Heart left ventricle (tissue), 16 donors: ENCODE results near the gene CD53. TPM values are rescaled to one million over a fixed set of nuclear protein-coding genes. Genes with fewer than 3 reads are reported as not detected.
"Not testable (repeated sequence)": the region's sequence is repeated elsewhere in the genome, so short reads cannot be mapped to it uniquely, and the experiment has no call there.

Experiments used
- ATAC-seq, 4 donors: fragments of 200-7000 bp; cut with Tn5 transposase; one replicate each; pipeline ENCODE4 v1.9.1; 2020 to 2022; ENCODE audit warnings: moderate library complexity in 4 of 4, mild to moderate bottlenecking in 3 of 4, moderate number of reproducible peaks in 1 of 4
- DNase-seq, 5 donors: peaks; one replicate each; pipeline ENCODE4 v3.0.0-alpha.2; 2020
- H3K27ac ChIP-seq, 12 donors: fragments of 200-600 bp; sonication (generic) in 4 of 12; one replicate each; pipeline versions ENCODE4 v1.5.0 to v1.8.0; 2016 to 2022; ENCODE audit warnings: mild to moderate bottlenecking in 2 of 12
- H3K27me3 ChIP-seq, 9 donors: fragments of 200-600 bp; sonication (generic) in 2 of 9; one replicate each; pipeline versions ENCODE4 v1.5.1 to v1.8.0; 2016 to 2022; ENCODE audit warnings: mild to moderate bottlenecking in 3 of 9
- H3K36me3 ChIP-seq, 9 donors: fragments of 200-600 bp; sonication (generic) in 2 of 9; one replicate each; pipeline versions ENCODE4 v1.5.0 to v1.8.0; 2018 to 2022; ENCODE audit warnings: mild to moderate bottlenecking in 2 of 9
- H3K4me1 ChIP-seq, 12 donors: fragments of 200-600 bp; sonication (generic) in 4 of 12; one replicate each; pipeline versions ENCODE4 v1.5.0 to v1.8.0; 2016 to 2022; ENCODE audit warnings: mild to moderate bottlenecking in 3 of 12
- H3K4me3 ChIP-seq, 12 donors: fragments of 200-600 bp; sonication (generic) in 4 of 12; one replicate each; pipeline versions ENCODE4 v1.5.0 to v1.8.0; 2017 to 2022; ENCODE audit warnings: mild to moderate bottlenecking in 9 of 12, moderate library complexity in 4 of 12
- H3K9me3 ChIP-seq, 12 donors: fragments of 200-600 bp; sonication (generic) in 4 of 12; one replicate each; pipeline versions ENCODE4 v1.5.0 to v1.8.0; 2016 to 2022; ENCODE audit warnings: mild to moderate bottlenecking in 1 of 12
- CTCF ChIP-seq, 12 donors: fragments of 200-600 bp; sonication (generic) in 4 of 12; IDR thresholded peaks; one replicate each; pipeline versions ENCODE4 v1.5.0 to v1.8.0; 2018 to 2022; ENCODE audit warnings: antibody characterized with exemption in 12 of 12, mild to moderate bottlenecking in 5 of 12
- POLR2A ChIP-seq, 2 donors: fragments of 450-650 bp; IDR thresholded peaks; one replicate each; pipeline ENCODE4 v1.6.1; 2017; ENCODE audit warnings: antibody characterized with exemption in 2 of 2, mild to moderate bottlenecking in 2 of 2, moderate library complexity in 2 of 2
- WGBS, 4 donors: extraction: QIAGEN DNeasy Blood & Tissue Kit in 2 of 4; methylation state at CpG; one replicate each; pipeline versions ENCODE4 v1.1.5 to v1.1.7; 2013 to 2018; 5-methylcytosine and 5-hydroxymethylcytosine counted together
- intact Hi-C, 10 donors: fragments of 100-400 bp; cut with DNase I; formaldehyde crosslinking; loops; one replicate each; pipeline versions ENCODE4 v1.11.1 to v1.14.2; 2022
- long read RNA-seq, 3 donors: library from polyadenylated mRNA; unstranded; transcript quantifications; one replicate each; pipeline ENCODE4 v2.0.0, GENCODE V29; 2020 to 2021
- polyA plus RNA-seq, 2 donors: library from polyadenylated mRNA; stranded (reverse); fragments of 200-250 nt; gene quantifications; one replicate each; pipeline ENCODE4 v1.2.3, GENCODE V29; 2013
- total RNA-seq, 9 donors: library from RNA; depleted of rRNA in 2 of 9; stranded (reverse); fragments of >200 nt in 2 of 9; fragmentation: NEBNext Ultra II Directional in 3 of 9; extraction: Animal tissue kit (Norgen Biotek cat#: 25700) in 3 of 9; gene quantifications; one replicate each; pipeline versions ENCODE4 v1.1.0 to v1.2.4, GENCODE V29; 2016 to 2023
- donor health status: ischemic (EF 13 %, LVEDD 7.1; RV severe dilation, severe dysfunction).
- donor health status: healthy with polysubstance abuse.
- donor health status: DM: no; HTN: yes; CAD: no.
- donor health status: DM: no; HTN: no; CAD: no.
- donor health status: ischemic (EF 25% LVEDD 6.9; RV normal size, moderate dysfunction).
- donor health status: ischemic (EF 25% LVEDD 5.7; RV mildly dilated, moderate dysfunction).
- donor health status: healthy.
- donor health status: DM: yes; HTN: yes; CAD: no.
- donor health status: ischemic (EF 35%, LVEDD 5.7; RV mildly dilated, moderate dysfunction).
- donor health status: nonischemic (EF 11% LVEDD 7.7; RV severe dilation, severe dysfunction).
- donor health status: DM: yes; HTN: yes; CAD: no.
- donor health status: PGD.
- donor health status: ischemic (EF 29% LVEDD 5.4; RV normal size, mild dysfunction).
- donor health status: nonischemic (EF 23%, LVEDD 6.1; RV moderate dilation, normal function).

CD53 gene, protein sequence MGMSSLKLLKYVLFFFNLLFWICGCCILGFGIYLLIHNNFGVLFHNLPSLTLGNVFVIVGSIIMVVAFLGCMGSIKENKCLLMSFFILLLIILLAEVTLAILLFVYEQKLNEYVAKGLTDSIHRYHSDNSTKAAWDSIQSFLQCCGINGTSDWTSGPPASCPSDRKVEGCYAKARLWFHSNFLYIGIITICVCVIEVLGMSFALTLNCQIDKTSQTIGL
- 100 to 1,000 TPM in 1 of 9 donors, 10 to 100 TPM in 2, 1 to 10 TPM in 6; 4.4 to 101 (median 8.0) TPM for total RNA-seq
- polyA plus RNA-seq: 10 to 100 TPM in 1 of 2 donors, 1 to 10 TPM in 1; 3.7 to 12.1 TPM
- long read RNA-seq, donor 1, partial matches to known transcripts: 0 of 1 reads
- long read RNA-seq, donor 1, other reads (novel, unspliced or antisense): 0 of 1 reads
- long read RNA-seq, donor 2, transcript CD53-201 (8 exons, 1,505 nt): major isoform, 5 of 5 reads
- long read RNA-seq, donor 2, partial matches to known transcripts: 0 of 5 reads
- long read RNA-seq, donor 2, other reads (novel, unspliced or antisense): 0 of 5 reads
- long read RNA-seq, donor 3, partial matches to known transcripts: 0 of 3 reads
- long read RNA-seq, donor 3, other reads (novel, unspliced or antisense): 1 of 3 reads

DNA sequence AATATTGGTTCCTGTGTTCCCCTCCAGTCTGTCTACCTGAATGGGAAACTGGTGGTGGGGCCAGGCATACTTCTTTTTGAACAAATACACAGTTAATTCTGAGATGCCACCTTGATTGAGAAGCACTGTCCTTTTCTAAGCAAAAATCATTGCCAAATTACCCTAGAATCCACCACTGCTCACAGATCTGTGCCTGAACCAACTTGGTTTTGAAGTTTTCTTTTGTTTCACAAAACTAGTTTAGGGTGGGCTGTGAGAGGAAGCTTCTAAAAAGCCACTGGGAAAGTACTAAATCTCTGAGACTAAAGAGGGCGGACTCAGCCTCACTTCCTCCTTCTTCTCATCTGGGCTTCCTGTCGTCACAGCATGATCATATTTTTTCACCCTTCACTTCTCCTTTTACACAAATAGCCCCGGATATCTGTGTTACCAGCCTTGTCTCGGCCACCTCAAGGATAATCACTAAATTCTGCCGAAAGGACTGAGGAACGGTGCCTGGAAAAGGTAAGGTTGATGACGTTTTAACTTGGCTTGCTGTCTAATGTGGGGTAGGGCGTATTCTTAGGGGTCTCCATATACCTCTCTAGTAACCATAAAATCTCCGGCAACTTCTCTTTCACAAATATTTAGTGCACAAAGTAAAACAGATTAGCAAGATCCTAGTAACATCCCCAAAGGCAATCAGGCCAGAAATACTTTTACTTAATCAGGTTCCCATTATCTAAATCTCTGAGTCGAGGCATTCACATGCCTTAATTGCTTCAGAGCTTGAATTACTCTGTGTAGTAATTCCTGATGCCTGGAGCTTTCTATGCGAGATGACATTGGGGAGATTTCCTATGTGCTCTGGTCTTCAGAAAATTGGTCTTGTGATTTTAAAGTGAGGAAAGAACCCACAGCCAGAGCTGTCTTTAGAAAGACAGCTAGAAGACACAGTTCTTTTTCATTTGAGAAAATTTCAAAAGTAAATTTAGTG is at the start of gene CD53:
Gene CD53 (plus strand): TSS at position 404 of the 976 bp plus-strand sequence. CDS start 18,261 bp downstream, outside the sequence.
- peak within 1 kb of the TSS in 7 of 12 donors; percentile 3 to 95 (median 38) for H3K27ac ChIP-seq
- 54 to 64% (median 55%) methylated on average over 11 of the region's 11 CpGs for WGBS, 4 donors
- peak in 3 of 4 donors; percentile 36 to 74 (median 71) for ATAC-seq

DNA sequence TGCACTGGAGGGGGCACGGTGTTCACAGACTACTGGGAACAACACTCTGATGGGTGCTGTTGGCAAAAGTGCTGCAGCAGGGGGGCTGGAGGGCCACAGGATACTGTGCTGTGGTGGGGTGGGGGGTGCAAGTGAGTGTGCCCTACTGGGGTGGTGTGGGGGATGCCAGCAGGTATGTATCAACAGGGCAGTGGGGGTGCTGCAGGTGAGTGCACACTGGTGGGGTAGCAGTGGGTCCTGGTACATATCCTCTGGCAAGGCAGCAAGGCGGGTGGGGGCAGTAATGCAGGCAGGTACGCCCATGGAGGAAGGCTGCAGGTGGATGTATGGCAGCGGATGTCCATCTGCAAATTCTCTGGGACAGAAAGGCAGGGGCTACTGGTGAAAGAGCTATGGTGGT is 48.8 kb upstream of the CD53 start:
- no peaks in the 10 kb centered on the region for H3K4me1 ChIP-seq
- H3K27ac ChIP-seq: no peak overlapping the region
- H3K36me3 ChIP-seq: no peaks in the 10 kb centered on the region
- DNase-seq: peak in 1 of 5 donors; percentile 44
- TF ChIP-seq CTCF (IDR thresholded peaks at IDR 0.05): no peak
- no peak for TF ChIP-seq POLR2A (IDR thresholded peaks at IDR 0.05)
- no peak overlapping the region for H3K4me3 ChIP-seq
- ATAC-seq: no peak
- H3K27me3 ChIP-seq: peaks cover 0 to 19% (median 0%) of the 10 kb centered on the region in 9 donors
- WGBS, 4 donors: 49 to 80% (median 71%) methylated on average over 3 to 4 of the region's 4 CpGs
- intact Hi-C loops: no loop called here
- peaks cover 0 to 5% (median 0%) of the 10 kb centered on the region in 12 donors for H3K9me3 ChIP-seq

More for the DNA sequence above, at the start of gene CD53:
- Histone ChIP-seq H3K4me1 (peaks cover 0 to 39% (median 0%) of the 10 kb centered on the region in 12 donors), H3K4me3 (peak within 1 kb of the TSS in 9 of 12 donors; percentile 13 to 72 (median 36)), H3K27me3 (no peaks in the 10 kb centered on the region), H3K9me3 (peaks cover 0 to 10% (median 4%) of the 10 kb centered on the region in 12 donors), H3K36me3 (no peaks in the 10 kb centered on the region)
- TF ChIP-seq POLR2A (IDR thresholded peaks at IDR 0.05): no peak
- no peak for TF ChIP-seq CTCF (IDR thresholded peaks at IDR 0.05)
- intact Hi-C loops: no loop called here
- peak in 2 of 5 donors; percentile 18 to 25 for DNase-seq

DNA sequence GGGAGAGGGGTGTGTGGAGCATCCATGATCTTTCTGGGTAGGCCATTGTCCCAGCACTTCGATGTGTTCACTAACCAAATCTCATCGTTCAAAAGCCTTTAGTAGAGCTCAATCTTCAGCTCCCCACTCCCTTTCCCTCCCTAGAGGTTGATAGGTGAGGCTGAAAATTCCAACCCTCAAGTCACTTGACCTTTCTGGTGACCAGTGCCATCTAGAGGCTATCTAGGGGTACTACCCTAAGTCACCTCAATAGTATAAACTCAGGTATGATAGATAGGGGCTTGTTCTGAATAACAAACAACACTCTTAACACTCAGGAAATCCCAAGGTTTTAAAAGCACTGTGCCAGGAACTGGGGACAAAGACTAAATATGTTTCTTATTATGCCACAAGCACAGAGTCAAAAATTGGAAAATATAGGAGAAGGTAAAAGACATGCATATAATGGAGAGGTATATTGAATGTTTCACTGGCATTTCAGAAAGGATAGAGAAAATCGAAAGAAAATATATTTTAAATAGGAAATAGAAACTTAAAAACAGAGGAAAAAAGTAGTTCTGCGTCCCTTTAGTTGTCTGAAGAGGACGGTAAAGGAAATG is 42.9 kb upstream of the CD53 start:
- intact Hi-C loops: no loop called here
- ATAC-seq (no peak), DNase-seq (no peak)
- no peaks in the 10 kb centered on the region for H3K4me1 ChIP-seq
- peaks cover 0 to under 1% (median 0%) of the 10 kb centered on the region in 9 donors for H3K27me3 ChIP-seq
- no peaks in the 10 kb centered on the region for H3K36me3 ChIP-seq
- no peaks in the 10 kb centered on the region for H3K9me3 ChIP-seq
- TF ChIP-seq POLR2A (IDR thresholded peaks at IDR 0.05): no peak
- TF ChIP-seq CTCF (IDR thresholded peaks at IDR 0.05): peak; percentile 15 to 70 (median 43)
- no peak overlapping the region for H3K4me3 ChIP-seq
- WGBS, 4 donors: 41 to 48% (median 43%) methylated on average over 5 of the region's 5 CpGs
- H3K27ac ChIP-seq: no peak overlapping the region

GRCh38 chr1:110833779-110834178 is 39.2 kb upstream of the CD53 start:
- H3K4me3 ChIP-seq, H3K27ac ChIP-seq, ATAC-seq, H3K36me3 ChIP-seq, H3K9me3 ChIP-seq, DNase-seq, intact Hi-C loops, H3K4me1 ChIP-seq, H3K27me3 ChIP-seq: not testable (repeated sequence)
- WGBS, 4 donors: 71 to 89% (median 81%) methylated on average over 3 of the region's 3 CpGs
